GM18507 (cell line): ENCODE results near the gene UST.
"Not testable (repeated sequence)": the region's sequence is repeated elsewhere in the genome, so short reads cannot be mapped to it uniquely, and the experiment has no call there.

ENCODE experiments used
- DNase-seq: peaks from one replicate; pipeline ENCODE4 v3.0.0; 2011; ENCODE audit warnings: low read depth; ENCODE audit not compliant: insufficient read length; ENCODE audit errors: extremely low spot score
- FAIRE-seq: peaks from 2 replicates; lab custom pipeline; 2011; peaks lifted over from hg19 to GRCh38; lab: Jason Lieb, UNC

UST gene

DNA sequence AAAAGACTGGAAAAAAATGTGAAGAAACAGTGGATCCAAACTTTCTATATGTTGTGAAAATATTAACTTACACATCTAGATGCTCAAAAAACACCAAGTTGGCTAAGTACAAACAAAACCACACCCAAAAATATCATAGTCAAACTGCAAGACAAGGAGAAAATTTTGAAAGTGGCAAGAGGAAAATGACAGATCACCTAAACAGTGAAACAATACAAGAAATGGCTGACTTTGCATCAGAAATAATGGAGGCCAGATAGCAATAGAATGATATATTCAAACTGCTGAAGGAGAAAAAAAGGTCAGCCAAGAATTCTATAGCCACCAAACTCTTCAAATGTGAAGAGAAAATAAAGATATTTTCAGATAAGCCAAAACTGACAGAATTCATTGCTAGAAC is 22.4 kb upstream of the UST start:
- FAIRE-seq, result no peak

DNA sequence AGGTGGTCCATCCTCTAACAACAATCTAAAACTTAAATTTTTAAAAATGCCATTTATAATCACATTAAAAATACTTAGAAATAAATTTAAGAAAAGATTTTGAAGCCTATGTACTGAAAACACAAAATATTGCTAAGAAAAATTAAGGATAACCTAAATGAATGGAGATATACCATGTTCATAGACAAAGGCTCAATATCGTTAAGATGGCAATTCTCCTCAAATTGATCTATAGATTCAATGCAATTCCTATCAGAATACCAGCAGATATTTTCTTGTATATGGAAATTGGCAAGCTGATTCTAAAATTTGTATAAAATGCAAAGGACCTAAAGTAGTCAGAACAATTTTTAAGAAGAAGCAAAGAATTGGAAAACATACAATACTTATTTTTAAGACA is 19.7 kb upstream of the UST start:
- DNase-seq (no peak), FAIRE-seq (no peak)

More for the DNA sequence above, 22.4 kb upstream of the UST start:
- DNase-seq, result no peak

DNA sequence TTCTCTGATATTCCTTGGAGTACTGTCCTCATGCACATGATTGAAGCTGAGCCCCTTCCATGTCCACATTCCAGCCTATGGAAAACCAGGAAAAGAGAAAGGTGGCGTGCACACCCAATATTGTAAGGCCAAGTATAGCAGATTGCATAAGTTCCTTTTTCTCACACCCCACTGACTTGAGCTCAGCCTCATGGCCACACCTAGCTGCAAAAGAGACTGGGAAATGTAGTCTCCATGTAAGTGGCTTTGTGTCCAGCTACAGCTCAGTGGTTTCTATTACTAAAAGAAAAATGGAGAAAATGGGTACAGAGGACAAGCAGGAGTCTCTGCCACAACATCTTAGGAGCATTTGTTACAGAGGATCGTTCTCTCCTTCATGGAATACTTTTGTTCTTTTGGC is 10.8 kb upstream of the UST start:
- no peak for DNase-seq
- FAIRE-seq, result no peak

DNA sequence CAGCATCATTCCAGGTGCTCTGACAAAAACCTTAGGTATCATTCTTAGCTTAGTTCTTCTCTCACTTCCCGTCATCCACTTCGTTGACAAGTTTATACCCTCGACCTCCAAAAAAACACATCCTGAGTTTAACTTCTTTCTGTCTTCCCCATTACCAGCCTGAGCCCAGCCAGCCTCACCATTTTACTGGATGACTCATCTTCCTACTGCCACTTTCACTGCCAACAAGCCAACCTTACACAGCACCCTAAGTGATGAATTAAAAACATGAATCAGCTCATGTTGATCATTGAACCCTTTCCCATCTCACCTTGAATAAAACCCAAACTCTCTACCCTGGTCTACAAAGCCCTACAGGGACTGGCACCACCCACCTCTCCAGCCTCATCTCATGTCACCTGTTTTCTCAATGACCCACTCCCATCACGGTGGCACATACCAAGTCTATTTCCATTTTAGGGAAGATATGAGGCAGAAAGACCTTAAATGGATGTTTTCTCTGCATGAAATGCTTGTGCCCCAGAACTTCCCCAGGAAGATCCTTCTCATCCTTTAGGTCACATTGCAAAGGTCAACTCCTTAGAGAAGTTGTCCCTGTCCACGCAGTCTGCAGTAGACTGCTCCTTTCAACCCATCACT is 9.9 kb upstream of the UST start:
- DNase-seq (no peak), FAIRE-seq (no peak)

DNA sequence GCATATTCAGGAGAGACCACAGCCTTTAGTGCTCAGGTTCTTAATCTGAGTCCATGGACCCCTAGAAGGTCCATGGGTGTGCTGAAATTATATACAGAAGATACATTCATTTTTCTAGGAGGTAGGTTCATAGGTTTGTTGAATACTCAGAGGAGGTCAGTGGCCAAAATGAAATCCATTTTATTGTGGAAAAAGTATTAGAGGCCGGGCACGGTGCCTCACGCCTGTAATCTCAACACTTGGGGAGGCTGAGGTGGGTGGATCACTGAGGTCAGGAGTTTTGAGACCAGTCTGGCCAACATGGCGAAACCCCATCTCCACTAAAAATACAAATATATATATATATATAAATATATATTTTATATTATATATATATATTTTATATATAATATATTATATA is 9.0 kb upstream of the UST start:
- DNase-seq (no peak), FAIRE-seq (no peak)

DNA sequence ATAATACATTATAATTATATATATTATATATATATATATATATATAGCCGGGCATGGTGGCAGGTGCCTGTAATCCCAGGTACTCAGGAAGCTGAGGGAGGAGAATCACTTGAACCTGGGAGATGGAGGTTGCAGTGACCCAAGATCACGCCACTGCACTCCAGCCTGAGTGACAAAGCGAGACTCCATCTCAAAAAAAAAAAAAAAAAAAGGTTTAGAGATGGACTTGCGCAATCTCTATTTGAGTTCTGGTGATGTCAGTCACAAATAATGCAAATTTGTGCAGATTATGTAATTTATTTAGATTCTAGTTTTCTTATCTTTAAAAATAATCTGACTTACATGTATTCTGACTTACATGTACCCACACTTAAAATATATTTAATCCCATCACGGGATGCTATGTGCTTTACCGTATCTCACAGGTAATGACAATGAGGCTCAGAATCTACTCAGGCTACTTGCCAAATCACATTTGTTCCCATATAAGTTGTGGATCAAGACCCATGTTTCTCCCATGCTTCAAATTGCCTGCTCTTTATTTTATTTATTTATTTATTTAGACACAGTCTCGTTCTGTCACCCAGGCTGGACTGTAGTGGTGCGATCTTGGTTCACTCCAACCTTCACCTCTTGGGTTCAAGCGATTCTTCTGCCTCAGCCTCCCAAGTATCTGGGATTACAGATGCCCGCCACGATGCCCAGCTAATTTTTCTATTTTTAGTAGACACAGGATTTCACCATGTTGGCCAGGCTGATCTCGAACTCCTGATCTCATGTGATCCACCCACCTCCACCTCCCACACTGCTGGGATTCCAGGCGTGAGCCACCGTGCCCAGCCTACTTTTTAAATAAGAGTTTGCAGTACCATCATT is 7.6 kb upstream of the UST start:
- FAIRE-seq, result no peak
- no peak for DNase-seq

DNA sequence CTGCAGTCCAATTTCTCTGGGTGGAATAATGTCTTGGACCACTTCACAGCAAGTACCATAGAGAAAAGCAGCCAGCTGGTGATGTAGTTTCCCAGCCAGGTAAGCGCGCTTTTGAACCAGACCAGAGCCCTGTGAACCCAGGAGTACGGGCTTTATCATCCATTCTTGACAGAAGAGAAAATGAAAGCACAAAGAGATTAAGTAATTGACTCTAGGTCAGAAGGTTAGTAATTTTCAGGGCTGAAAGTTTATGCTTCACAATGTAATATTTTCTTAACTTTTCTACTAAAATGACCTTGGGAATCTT is 7.1 kb upstream of the UST start:
- FAIRE-seq, result no peak

DNA sequence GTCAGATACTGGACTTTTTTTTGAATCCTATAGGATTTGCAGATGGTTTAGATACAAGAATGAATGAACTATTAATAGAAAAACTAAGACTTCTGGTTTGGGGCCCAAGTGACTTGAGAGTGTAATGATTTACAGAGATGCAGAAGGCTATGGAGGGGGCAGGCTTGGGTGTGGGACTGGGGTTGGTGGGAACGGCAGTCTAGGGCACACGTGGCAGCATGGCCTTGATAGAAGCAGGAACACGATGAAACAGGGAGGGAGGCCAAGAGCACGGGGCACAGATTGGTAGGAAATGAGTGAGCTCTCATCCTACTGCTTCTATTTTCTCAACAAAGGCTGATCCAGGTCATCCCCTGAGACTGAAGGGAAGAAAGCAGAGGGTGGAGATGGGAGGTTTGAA is 3.4 kb upstream of the UST start:
- FAIRE-seq (no peak), DNase-seq (no peak)

More for the DNA sequence above, 7.1 kb upstream of the UST start:
- DNase-seq, result no peak

DNA sequence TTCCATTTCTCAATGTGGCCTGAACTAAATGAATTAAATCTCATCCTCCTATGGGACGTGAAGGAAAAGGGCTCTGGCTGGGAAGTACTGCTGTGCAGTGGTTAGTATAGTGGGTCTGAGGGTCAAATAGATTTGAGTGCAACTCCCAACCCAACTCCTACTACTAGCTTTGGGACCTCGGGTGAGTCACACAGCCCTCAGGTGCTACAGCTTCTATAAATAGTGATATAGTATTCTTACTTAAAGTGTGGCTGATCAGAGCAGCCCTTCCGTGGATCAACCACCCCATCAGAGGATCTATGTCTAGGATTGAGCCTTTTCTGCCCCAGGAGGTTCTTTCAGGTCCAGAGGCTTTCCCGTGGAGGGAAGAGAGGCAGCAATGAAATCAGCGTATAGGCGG is 904 bp upstream of the UST start:
- FAIRE-seq (no peak), DNase-seq (no peak)

DNA sequence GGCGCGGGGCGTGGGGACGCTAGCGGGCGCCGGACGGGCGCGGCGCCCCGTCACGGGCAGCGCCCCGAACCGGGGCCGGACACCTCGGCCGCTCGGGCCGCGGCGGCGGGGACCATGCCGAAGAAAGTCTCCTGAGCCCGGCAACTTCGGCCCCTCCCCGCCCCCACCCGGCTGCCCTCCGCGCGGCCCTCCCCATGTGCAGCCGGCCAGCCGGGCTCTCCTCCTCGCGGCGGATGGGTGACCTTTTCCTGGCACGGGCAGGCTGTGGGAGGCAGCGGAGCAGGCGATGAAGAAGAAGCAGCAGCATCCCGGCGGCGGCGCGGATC is 278 bp downstream of the UST start:
- FAIRE-seq (no peak), DNase-seq (no peak)

DNA sequence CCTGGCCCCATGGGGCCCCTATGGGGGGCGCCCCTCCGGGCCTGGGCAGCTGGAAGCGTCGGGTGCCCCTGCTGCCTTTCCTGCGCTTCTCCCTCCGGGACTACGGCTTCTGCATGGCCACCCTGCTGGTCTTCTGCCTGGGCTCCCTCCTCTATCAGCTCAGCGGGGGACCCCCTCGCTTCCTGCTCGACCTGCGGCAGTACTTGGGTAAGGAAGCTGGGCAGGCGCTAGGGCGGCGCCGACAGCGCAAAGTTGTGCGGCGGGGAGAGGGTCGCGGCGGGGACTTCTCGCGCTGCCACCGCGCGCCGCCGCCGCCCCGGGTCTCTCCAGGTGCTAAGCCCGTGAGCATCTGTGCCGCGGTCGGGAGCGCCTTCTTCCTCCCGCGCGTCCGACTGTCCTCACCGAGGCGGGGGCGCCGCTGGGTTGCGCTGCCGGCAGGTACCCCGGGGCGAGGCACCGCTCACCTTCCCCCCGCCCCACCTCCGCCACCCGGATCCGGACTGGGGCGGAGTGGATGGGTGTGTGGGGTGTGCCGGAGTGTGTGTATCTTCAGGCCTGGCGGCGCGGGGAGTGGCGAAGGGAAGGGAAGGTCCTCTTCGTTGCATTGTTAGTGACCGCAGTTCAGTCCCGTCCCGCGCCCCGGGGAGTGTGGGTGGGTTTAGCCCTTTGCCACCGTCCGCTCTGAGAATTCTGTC is 788 bp downstream of the UST start:
- DNase-seq, result no peak

DNA sequence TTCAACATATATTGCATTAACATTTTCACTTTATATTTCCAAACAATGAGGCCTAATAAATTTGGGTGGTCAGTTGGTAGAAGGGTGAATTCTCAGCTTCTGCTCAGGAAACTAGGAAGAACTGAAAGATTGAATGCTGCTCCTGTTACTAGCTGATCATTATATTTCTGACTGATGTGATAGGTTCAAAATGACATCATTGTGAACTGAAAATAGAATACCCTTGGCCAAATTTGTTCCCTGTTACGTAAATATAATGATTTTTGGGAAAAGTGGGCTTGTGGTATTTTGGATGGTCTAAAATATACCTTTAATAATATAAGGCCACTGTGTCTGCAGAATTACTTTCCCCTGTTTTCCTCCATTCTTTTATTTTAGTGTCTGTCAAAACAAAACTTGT is 2.8 kb downstream of the UST start:
- peak; percentile 18 for FAIRE-seq

More for the DNA sequence above, 788 bp downstream of the UST start:
- no peak for FAIRE-seq

DNA sequence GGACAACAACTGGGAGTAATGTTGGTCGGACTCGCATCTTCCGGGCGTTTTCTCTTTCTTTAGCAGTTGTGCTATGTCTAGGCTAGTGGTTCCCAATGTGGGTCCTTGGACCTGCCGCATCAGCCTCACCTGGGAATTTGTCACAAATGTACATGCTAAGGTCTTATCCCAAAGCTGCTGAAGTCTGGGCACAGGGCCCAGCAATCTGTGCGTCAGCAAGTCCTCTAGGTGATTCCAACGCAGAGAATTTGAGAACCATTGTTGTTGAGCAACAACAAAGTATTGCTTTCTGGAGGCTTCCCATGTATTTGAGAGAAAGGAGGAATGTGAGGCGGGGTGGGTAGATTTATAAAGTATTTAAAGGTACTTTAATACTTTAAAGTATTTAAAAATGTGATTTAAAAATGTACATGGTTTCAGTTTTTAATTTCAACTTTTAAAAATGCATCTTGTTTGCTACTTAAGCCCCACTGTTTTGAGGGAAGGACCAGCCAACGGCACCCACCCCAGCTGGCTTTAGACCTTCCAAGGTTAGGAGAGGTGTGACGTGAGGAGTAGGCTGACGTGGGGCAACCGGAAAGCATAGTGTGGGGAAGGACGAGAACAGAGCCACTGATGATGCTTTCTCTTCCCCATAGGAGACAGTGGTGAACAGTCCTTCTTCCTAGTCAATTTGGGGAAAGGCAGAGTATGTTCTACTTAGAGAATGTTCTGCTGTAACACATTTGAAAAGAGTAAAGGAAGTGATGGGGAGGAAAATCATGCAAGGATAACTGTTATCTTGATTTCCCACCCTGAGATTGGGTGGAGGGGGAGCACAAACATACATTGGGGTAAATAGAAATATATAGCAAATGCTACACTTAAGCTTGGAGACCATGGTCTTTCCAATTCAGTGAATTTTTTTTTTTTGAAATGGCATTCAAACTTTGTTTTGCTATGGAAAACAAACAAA is 4.3 kb downstream of the UST start:
- FAIRE-seq, result no peak
- DNase-seq, result no peak

More for the DNA sequence above, 2.8 kb downstream of the UST start:
- no peak for DNase-seq

DNA sequence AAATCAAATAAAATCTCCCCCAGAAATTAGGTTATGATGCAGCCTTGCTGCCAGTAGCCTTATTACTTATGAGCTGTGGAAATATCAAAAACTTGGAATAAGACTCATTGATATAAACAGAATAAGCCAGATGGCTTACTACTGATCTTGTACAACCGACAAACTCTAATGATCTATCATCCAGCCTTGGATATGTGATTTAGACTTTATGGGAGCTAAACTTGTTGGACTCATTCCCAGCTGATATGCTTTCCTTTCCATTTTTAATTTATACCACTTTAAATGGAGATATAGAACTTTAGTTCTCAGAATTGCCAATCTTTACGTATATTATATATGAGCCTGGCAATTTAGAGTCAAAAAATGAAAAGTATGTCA is 5.0 kb downstream of the UST start:
- FAIRE-seq, result no peak
- DNase-seq, result no peak

DNA sequence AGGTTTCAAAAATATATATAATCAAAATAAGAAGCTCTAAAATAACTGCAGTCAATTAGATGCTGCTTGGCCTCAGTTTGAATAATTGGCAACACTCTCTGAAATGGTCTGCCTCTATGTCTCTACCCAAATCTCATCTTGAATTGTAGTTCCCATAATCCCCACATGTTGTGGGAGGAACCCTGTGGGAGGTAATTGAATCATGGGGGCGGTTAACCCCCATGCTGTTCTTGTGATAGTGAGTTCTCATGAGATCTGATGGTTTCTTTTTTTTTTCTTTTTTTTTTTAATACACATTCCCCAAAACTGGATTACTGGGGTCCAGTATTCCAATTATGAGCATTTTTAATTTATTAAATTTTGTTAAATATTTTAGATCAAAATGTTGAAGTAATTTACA is 8.5 kb downstream of the UST start:
- DNase-seq, FAIRE-seq: not testable (repeated sequence)

DNA sequence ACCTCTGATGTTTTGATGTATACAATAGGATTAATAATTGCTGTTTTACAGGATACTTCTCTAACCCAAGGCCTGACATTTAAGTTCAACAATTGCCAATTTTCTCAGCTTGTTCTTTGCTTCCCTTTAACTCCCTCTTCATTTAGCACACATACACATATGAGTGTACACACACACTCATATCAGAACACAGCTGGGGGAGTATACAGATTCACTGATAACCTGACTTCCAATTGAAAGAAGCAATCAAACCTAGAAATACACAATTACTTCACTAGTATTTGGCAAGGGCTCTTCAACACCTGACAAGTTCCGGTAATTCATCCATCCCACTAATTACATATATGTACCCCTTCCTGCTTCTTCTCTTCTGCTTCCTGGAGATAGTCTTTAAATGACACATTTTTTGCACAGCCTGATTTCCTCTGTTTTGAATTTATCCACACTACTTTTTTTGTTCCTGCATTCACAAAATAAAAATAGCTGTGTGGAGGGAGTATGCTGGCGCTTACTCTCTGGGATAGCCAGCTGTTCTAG is 11.2 kb downstream of the UST start:
- FAIRE-seq (no peak), DNase-seq (no peak)

DNA sequence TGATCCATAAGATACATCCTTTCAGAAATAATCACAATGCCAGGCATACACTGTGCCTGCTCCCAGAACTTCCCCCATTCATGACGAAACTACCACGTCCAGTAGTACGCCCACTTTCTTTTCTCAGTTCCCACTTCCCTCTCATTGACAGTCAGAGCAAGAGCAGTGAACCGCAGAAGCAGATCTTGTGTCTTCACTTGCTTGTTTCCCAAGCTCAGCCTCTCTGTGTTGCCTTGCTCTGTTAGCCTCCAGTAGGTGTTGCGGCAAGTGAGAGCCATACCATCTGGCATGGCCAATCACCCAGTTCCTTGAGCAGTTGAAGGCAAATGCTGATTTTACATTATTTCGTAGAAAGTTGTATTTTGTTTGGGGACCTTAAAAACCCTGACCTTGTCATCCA is 11.7 kb downstream of the UST start:
- no peak for DNase-seq
- FAIRE-seq, result peak; percentile 100

DNA sequence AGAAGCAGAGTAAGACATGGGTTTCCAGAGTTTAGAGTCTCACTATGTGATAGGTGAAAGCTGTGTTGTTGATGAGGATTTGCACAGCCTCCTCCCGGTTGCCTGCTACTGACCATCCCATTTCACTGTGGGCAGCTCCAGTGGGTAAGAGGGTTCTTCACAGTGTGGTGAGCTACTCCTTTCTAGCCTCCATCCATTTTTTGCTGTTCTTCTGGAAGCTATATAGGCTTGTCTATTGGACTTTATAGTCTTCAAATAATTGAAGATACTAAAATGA is 13.4 kb downstream of the UST start:
- no peak for DNase-seq
- FAIRE-seq, result no peak

DNA sequence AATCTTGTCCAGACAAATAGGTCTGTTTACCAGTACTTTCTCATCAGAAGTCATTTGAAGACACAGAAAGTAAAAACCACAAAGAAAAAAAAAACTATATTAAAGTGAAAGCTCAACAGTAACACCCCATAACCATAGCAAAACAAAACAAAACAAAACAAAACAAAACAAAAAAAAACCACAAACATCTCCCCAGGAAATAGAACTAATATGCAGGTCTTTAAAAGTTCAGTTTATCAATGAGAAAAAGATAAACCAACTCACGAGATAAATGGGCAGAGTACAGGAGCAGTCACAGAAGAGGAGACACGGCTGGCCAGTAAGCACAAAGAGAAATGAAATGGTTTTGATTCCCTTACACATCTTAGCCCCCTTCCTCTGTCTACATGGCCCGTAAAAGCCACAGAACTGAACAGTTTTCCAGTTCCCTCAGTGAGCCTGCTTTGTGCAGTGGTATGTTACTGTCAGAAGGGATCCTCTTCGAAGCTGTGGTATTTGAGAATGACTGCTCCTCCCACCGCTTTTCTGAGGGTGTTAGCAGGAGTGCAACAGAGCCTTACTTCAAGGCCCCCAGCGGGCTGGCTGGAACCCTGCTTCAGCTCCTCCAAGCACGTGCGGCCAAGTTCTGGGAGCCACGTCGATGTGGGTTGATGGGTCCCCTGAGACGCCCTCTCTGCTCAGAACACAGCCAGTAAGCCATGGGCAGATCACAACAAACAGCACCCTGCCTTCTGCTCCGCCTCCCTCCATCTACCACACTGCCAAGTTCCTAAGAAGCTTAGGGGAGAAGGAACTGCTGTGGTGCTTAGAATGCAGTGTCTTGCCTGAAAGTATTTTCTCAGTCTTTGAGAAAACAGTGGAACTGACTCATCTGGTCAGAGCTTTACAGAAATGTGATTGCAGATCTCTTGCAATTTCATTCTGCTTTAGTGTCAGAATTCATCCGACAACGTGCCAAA is 14.0 kb downstream of the UST start:
- DNase-seq (no peak), FAIRE-seq (peak; percentile 82)
